Uterus (tissue), 4 donors: ENCODE results near the gene UFD1. TPM values are rescaled to one million over a fixed set of nuclear protein-coding genes. Genes with fewer than 3 reads are reported as not detected.
A peak's percentile ranks its signal among the peaks of the same experiment; 100 is the strongest.

Source experiments
- DNase-seq, 2 donors: peaks; one replicate each; pipeline ENCODE4 v3.0.0-alpha.2; 2019 to 2020
- H3K27ac ChIP-seq, 2 donors: fragments of 200-600 bp; sonication (generic); 1 replicate in 1 of 2; 2 replicates in 1 of 2; pipeline ENCODE4 v1.5.1; 2016 to 2018
- H3K27me3 ChIP-seq, 2 donors: fragments of 200-600 bp; sonication (generic); one replicate each; pipeline ENCODE4 v1.5.1; 2018 to 2019; ENCODE audit warnings: control low read depth in 1 of 2
- H3K36me3 ChIP-seq, 2 donors: fragments of 200-600 bp; sonication (generic); one replicate each; pipeline ENCODE4 v1.5.1; 2019; ENCODE audit warnings: control low read depth in 1 of 2
- H3K4me1 ChIP-seq, 2 donors: fragments of 200-600 bp; sonication (generic); one replicate each; pipeline ENCODE4 v1.5.1; 2018 to 2019; ENCODE audit warnings: control low read depth in 1 of 2
- H3K4me3 ChIP-seq, 2 donors: fragments of 200-600 bp; sonication (generic); 1 replicate in 1 of 2; 2 replicates in 1 of 2; pipeline ENCODE4 v1.5.1; 2018 to 2019; ENCODE audit warnings: mild to moderate bottlenecking in 1 of 2
- H3K9me3 ChIP-seq, 2 donors: fragments of 200-600 bp; sonication (generic); one replicate each; pipeline ENCODE4 v1.5.1; 2019; ENCODE audit warnings: control low read depth in 1 of 2
- POLR2A ChIP-seq, 2 donors: fragments of 450-650 bp; IDR thresholded peaks; one replicate each; pipeline ENCODE4 v1.6.1; 2016; ENCODE audit warnings: antibody characterized with exemption in 2 of 2, mild to moderate bottlenecking in 1 of 2, moderate library complexity in 1 of 2
- intact Hi-C: fragments of 100-400 bp; cut with DNase I; formaldehyde crosslinking; loops from one replicate; pipeline ENCODE4 v1.15.1; 2023; ENCODE audit warnings: low total_unique reads
- total RNA-seq, 4 donors: library from RNA; depleted of rRNA in 3 of 4; stranded (reverse); fragments of >200 nt in 3 of 4; gene quantifications; one replicate each; pipeline versions ENCODE4 v1.1.0 to v1.2.4, GENCODE V29; 2014 to 2023
- TF ChIP-seq, protein P1 (sequence below), 4 experiments: fragments of 200-600 bp in 2 of 4; fragments of 450-650 bp in 2 of 4; sonication (generic) in 2 of 4; IDR thresholded peaks; one replicate each; pipeline ENCODE4 v1.5.1; 2016 to 2019; ENCODE audit warnings: antibody characterized with exemption in 4 of 4, mild to moderate bottlenecking in 2 of 4, moderate library complexity in 1 of 4
- donor health status: DM: yes; HTN: yes; CAD: no.

The UFD1 gene
- total RNA-seq, 4 donors from 2014 or later, result 30.5 to 55.0 (median 45.7) TPM

DNA sequence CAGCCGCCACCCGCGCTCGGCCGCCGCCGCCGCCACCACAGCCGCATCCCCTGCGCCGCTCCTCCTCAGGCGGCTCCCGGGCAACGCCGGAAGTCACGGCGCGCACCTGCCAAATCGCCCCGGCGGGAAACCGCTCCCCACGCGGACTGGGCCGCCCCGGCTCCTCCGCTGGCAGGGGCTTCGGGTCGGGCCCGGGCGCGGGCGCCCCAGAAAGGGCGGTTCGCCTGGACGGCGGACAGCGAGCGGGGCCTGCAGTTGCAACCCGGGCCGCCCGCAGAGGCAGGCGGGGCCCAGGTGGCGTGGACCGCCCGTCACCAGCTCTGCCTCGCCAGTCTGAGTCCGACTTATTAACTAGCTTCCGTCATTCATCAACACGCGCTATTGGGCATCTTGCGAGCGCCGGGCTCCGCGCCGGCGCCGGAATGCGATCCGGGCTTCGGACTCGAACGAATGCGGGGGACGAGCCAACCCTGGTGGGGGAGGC, 47.3 kb downstream of the UFD1 start, which contains the start of gene HIRA:
Gene HIRA (minus strand): TSS at position 85 of the 484 bp plus-strand sequence. CDS start 257 bp downstream, outside the sequence.
- peak within 1 kb of the TSS; percentile 89 to 94 for H3K27ac ChIP-seq
- DNase-seq, result peak; percentile 67 to 81
- no peaks in the 10 kb centered on the region for H3K9me3 ChIP-seq
- H3K36me3 ChIP-seq, result no peaks in the 10 kb centered on the region
- intact Hi-C loops, result no loop called here
- no peaks in the 10 kb centered on the region for H3K27me3 ChIP-seq
- H3K4me1 ChIP-seq, result peaks cover 12 to 18% of the 10 kb centered on the region in 2 donors
- TF ChIP-seq, protein P1, sequence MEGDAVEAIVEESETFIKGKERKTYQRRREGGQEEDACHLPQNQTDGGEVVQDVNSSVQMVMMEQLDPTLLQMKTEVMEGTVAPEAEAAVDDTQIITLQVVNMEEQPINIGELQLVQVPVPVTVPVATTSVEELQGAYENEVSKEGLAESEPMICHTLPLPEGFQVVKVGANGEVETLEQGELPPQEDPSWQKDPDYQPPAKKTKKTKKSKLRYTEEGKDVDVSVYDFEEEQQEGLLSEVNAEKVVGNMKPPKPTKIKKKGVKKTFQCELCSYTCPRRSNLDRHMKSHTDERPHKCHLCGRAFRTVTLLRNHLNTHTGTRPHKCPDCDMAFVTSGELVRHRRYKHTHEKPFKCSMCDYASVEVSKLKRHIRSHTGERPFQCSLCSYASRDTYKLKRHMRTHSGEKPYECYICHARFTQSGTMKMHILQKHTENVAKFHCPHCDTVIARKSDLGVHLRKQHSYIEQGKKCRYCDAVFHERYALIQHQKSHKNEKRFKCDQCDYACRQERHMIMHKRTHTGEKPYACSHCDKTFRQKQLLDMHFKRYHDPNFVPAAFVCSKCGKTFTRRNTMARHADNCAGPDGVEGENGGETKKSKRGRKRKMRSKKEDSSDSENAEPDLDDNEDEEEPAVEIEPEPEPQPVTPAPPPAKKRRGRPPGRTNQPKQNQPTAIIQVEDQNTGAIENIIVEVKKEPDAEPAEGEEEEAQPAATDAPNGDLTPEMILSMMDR (IDR thresholded peaks at IDR 0.05), result no peak
- no peak for TF ChIP-seq POLR2A (IDR thresholded peaks at IDR 0.05)
- H3K4me3 ChIP-seq, result peak within 1 kb of the TSS; percentile 81 to 90

DNA sequence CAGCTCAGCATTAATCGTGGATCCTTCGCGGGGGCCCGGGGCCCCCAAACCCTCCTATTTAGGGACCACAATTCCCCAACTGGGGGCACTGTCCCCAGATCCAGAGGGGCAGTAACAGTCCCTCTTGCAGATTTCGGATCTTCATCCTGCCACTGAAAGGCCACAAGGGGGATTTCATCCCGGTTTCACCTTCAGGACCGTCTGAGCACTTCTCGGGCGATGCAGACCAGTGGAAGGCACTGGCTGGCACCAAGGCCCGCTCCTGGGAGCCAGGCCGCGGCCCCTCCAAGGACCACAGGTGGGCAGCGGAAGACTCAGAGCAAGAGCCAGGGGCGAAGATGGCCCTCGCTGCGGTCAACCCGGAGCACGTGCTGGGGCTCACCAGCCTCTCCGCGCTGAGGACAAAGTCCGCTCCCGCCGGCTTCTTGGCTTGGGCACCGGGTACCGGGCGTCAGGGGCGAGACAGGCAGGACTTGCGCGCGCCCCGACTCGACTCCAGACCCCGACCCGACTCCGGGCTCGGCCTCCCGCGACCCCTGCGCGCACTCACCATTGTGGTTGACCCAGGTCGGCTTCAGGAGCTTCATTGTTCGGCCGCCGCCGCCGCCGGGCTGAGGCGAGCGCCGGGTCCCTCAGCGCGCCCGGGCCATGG, 48.0 kb downstream of the UFD1 start:
- no peak for TF ChIP-seq POLR2A (IDR thresholded peaks at IDR 0.05)
- TF ChIP-seq, protein P1 (IDR thresholded peaks at IDR 0.05), result no peak
- Histone ChIP-seq H3K4me3 (peak overlapping the region; percentile 81 to 90), H3K9me3 (no peaks in the 10 kb centered on the region), H3K36me3 (no peaks in the 10 kb centered on the region), H3K4me1 (peaks cover 12 to 18% of the 10 kb centered on the region in 2 donors), H3K27ac (peak overlapping the region in 1 of 2 donors; percentile 89), H3K27me3 (no peaks in the 10 kb centered on the region)
- intact Hi-C loops, result no loop called here
- peak in 1 of 2 donors; percentile 38 for DNase-seq

DNA sequence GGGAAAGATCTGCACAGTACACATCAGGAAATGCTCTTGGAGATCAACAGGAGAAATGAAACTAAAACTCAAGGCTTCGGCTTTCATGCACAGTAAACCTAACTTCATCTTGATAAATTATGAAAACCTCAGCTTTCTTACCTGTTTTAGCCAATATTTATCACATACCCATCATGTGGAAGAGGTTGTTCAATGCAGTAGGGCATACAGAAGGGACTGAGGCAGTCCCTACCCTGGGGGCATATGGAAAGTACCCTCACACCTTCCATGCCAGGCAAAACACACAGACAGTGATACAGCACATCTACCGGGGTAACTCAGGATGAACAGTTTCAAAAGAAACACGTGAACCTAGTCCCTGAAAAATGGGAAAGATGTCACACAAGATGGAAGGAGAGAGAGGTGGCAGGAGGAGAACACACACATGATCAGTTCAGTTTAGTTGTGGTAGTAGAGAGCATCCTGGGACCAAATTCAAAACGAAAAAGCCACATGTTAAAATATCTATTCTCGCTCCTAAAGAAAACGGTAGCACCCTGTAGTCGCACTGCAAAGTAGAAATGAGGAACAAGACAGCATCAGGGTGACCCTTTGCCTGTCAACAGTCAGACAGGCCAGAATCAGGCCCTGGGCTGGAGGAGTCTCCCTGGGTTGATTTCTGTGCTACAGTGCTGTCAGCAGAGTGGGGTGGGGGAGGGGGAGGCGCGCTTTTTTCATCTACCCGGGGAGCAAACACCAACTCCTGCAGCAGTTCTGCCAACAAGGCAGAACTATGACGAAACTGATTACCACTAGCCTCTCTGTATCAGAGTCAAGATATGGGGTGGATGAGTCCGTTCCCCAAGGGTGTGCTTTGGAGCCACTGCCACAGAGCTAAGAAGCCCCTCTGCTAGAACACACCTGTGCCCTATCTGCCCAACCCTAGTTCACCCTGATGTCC, 48.8 kb downstream of the UFD1 start:
- H3K36me3 ChIP-seq, result no peaks in the 10 kb centered on the region
- H3K4me3 ChIP-seq, result peak overlapping the region; percentile 81 to 90
- DNase-seq, result no peak
- TF ChIP-seq, protein P1 (IDR thresholded peaks at IDR 0.05), result no peak
- no peak for TF ChIP-seq POLR2A (IDR thresholded peaks at IDR 0.05)
- intact Hi-C loops, result no loop called here
- H3K4me1 ChIP-seq, result peaks cover 12 to 18% of the 10 kb centered on the region in 2 donors
- H3K9me3 ChIP-seq, result no peaks in the 10 kb centered on the region
- no peak overlapping the region for H3K27ac ChIP-seq
- no peaks in the 10 kb centered on the region for H3K27me3 ChIP-seq

DNA sequence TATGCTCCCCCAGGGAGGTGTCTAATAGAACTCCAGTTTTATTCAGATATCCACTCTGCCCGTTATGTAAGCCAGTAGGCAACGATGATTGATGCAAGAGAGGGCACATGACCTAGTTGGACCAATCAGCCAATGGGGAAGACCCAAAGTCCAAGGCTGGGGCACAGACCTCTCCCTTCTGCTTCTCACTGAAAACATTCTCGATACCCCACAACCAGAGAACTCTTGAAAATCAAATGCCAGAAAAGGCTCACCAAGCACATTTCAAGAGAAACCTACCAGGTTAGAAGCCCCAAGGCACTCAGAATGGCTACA, 54.9 kb downstream of the UFD1 start:
- Histone ChIP-seq H3K4me1 (peaks cover 0 to 4% of the 10 kb centered on the region in 2 donors), H3K36me3 (no peaks in the 10 kb centered on the region), H3K27me3 (no peaks in the 10 kb centered on the region), H3K4me3 (no peak overlapping the region), H3K9me3 (no peaks in the 10 kb centered on the region), H3K27ac (no peak overlapping the region)
- DNase-seq, result no peak
- TF ChIP-seq POLR2A (IDR thresholded peaks at IDR 0.05), result no peak
- TF ChIP-seq, protein P1 (IDR thresholded peaks at IDR 0.05), result no peak
- intact Hi-C loops, result no loop called here
